Activated naive CD4-positive, alpha-beta T cell (primary cell): ENCODE measurements around the gene BAIAP2L1.

Source experiments
- DNase-seq, 4 experiments: peaks; one replicate each; lab custom pipeline; 2025; lab: John Stamatoyannopoulos, UW

BAIAP2L1 gene

DNA sequence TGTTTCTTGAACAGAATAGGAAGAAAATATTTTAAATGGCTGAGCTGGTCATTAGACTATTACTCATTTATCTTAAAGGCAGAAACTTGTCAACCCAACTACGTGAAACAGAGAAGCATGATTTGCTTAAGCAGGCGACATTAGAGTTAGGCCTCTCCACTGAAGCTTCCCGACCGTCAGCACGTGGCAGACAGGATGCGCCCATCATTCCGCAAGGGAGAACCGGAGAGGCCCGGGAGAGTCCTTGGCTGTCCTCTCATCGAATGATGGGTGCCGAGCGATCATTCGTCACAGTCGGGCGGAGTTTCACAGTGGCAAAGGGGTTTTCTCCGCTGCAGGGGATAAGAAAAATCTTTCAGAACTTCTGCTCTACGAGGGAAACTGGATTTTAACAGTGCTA is 107.6 kb downstream of the BAIAP2L1 start:
- DNase-seq: no peak

DNA sequence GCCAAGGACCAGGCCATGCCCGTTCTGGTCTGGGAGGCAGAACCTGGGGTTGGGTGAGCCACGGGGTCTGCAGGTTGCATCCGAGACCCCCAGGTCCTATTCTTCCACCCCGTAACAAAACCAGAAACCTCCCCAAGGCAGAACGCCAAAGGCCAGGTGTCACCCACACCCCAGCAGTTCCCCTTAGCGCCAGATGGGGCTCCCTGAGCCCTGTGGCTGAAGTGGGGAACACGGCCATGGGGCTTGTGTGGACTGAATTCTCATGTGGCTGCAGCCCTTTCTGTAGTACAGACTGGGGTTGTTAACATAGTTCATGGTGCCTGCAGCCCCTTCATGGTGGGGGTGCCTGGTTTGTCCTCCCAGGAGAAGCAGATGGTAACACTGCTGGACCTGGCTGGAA is 109.2 kb downstream of the BAIAP2L1 start:
- no peak for DNase-seq

DNA sequence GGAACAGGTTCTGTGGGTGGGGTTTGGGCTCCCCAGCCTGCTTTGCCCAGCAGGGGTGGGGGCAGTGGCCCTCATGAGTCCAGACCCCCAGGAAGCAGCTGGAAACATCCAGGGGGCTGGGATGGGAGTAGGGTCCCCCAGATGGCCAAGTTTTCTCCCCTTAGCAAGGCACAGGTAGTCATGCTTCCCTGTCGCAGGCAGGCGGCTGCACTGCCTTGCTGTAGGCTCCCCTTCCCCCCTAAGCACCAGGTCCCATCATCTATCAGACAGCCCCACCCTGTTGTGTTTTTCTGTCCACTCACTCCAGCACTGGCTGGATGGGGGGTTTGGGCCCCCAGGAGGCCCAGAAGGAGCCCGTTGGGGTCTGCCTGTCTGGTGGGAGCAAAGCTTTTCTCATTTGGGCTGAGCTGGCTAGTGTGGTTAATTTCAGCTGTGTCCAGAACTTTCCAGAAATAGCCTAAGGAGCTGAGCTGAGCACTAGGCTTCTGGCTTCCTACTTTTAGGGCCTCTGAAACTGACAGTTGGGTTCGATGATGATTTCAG is 111.5 kb downstream of the BAIAP2L1 start:
- no peak for DNase-seq

DNA sequence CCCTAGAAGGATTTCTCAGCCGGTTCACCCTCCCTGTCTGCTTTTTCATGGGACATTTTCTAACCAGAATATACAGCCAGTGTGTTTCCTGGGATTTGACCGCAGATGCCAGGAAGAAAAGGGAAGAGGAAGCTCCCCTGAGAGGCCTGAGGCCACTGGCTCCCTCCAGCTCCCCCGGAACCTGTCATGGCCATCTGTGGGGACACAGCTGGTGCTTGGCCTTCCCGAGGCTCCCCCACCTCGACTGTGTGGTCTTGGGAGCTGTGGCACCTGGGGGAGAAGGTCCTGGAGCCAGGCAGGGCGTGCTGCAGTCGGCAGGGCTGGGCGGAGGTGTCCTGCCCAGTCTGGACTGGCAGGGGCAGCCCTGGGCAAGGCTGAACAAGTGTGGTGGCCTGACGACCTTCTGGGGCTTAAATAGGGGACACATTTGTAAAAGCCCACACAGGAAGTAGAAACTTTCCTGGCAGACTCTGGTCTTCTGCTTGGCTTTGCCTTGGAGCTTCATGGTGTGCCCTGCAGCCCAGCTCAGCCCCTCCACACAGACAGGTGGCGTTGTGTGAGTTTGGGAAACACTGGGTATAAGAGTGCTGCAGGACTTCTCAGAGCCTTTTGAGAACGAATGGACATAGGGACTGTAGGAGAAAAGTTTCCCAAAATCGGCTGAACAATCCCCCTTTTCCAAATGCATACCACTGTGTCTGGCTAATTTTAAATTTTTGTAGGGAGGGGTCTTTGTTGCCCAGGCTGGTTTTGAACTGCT is 112.6 kb downstream of the BAIAP2L1 start:
- DNase-seq: no peak

DNA sequence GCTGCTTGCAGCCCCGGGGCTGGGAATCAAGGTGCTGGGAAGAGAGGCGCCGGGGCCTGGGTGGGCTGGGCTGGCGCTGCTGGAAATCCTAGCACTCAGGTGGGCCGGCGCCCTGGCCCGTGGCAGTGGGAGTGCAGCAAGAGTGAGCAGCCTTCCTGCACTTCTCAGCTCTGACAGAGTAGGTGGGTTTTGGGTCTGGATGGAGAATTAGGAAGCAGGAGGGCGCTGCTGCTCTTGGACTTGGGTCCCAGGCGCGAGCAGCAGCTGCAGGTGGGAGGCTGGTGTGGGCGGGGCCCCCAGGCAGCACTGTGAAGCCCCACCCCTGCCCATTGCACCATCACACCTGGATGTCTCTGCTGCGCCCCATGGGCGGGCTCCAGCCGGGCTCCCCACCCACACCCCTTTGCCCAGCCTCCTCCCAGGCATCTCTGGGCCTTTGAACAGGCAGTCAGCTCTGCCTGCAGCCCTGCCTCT is 113.4 kb downstream of the BAIAP2L1 start:
- DNase-seq: no peak

DNA sequence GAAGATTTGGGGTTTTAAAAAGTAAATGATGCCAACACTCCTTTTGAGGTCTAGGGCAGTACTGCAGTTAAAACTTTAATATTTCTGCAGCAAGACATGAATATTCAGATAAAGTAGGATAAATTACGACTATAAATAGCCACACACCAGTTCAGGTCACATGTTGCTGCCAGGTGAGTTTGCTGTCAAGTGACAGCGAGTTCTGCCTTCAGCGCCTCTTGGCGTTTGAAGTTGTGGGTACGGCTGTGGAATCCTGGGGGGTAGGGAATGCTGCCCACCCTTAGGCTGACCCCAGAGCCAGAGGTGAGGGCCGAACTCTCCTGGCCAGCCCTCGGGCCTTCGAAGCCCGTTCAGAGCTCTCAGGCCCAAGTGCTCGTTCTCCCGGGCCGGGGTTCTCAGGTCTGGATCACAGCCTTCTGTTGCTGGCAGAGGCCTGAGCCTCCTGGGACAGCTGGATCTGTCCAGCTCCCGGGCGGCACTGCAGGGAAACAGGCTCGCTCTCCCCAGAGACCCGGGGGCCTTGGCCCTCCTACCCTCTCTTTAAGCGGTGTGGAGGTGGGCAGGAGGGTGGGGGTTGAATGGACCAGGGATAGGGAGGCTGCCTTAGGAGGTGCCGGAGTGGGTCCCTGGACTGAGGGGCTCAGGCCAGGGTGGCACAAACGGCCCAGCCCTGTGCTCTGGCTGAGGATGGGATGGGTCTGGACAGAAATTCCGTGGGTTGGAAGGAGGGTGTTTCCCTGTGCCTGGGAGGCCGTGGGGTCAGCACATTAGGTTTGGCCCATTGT is 114.0 kb downstream of the BAIAP2L1 start:
- no peak for DNase-seq

DNA sequence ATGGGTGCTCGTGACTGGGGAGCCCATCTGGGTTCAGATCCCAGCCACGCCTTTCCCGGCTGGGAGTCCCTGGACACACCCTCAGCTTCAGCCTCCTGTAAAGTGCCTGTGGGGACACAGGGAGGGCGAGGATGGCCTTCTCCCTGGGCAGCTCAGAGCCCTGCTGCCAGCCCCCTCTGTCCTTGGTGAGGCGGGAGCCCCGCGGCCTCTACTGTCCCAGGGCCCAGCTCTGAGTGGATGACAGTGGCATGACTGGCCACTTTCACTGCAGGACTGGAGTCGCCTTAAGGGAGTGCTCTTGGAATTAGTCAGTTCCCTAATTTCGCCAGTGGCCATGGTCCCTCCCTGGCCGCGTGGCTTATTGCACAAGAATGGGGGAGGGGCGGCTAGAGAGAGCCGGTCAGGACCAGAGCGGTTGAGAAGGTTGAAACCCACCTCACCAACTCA is 114.8 kb downstream of the BAIAP2L1 start:
- no peak for DNase-seq

DNA sequence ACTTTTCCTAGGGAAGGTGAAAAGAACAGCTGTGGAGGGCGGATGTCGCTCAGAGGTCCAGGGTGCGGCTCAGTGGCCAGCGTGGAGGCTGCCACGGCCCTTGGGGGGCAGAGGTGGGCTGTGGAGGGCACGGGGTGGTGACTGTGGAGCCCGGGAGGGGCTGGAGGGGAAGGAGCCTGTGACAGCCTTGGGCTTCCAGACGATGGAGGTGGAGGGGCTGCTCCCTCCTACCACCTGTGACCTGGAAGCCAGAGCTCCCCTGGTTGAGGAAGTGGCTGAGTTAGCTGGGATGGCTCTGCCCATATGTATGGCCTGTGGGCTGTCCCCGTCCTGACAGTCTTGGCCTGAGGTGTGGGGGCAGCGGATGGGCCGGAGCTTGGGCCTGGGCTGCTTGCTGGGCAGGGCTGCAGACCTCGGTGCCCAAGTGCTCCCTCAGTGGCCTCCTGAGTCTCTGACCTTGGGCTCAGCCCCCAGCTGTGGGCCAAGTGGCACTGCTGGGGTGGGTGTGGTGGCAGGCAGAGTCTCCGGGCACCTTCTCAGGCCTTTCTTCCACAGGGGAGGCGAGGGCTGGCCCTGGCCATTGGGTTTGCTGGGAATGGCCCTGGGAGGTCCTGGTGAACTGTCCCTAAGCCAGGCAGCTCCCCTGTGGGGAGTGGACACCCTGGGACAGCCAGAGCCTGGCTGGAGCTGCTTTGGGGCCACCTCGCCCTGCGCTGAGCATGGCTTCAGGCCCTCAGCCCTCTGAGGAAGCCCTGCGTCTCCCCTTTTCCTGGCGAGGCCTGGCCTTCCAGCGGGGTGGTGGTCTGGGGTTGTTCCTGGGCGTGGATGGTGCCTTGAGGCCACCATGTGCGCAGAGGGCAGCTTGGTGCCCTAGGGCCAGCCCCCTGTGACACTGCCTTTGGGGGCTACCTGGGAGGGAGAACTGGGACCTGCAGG is 115.5 kb downstream of the BAIAP2L1 start:
- no peak for DNase-seq

DNA sequence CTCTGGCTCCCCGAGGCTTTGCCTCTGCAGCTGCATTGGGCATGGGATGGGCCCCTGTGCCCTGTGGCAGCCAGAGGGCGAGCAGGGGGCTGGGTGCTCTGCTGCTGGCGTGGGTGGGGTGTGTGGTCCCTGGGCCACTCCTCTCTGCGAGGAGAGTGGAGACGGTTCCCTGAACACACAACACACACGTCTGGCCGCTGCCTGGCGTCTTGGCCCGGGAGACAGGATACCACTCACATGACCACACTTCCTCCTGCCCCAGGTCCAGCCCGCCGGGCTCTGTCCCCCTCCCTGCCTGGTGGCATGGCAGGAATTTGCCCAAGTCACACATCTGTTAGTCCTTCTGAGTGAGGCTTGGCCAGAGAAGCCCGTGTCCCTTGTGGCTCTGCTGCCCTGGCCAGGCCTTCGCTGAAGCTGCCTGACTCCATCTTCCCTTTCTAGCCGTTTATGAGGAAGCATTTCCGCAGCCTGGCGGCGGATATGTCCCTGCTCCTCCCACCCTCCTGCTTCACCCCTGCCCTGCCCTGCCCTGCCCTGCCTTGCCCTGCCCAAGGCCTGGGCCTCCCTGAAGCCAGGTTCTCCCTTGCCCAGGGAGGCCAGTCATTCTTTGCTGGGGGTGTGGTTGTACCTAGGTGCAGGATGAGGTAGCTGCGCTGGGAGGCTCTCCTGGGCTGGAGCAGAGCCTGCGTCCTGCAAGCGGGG is 116.4 kb downstream of the BAIAP2L1 start:
- no peak for DNase-seq

DNA sequence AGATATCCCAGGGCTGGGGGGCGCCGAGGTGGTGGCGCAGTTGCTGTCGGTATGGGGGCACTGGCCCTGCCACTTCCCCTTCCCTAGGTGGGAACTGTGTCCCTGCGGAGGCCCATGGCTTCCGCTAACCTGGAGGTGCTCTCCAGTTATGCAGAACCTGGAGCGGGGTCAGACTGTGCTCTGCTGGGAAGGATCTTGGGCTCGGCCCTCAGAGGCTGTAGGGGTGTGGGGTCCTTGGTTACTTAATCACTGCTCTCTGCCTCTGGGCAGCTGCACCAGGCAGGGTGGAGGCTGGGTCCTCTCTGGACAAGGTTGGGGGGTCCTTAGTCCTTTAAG is 117.0 kb downstream of the BAIAP2L1 start:
- DNase-seq: no peak

DNA sequence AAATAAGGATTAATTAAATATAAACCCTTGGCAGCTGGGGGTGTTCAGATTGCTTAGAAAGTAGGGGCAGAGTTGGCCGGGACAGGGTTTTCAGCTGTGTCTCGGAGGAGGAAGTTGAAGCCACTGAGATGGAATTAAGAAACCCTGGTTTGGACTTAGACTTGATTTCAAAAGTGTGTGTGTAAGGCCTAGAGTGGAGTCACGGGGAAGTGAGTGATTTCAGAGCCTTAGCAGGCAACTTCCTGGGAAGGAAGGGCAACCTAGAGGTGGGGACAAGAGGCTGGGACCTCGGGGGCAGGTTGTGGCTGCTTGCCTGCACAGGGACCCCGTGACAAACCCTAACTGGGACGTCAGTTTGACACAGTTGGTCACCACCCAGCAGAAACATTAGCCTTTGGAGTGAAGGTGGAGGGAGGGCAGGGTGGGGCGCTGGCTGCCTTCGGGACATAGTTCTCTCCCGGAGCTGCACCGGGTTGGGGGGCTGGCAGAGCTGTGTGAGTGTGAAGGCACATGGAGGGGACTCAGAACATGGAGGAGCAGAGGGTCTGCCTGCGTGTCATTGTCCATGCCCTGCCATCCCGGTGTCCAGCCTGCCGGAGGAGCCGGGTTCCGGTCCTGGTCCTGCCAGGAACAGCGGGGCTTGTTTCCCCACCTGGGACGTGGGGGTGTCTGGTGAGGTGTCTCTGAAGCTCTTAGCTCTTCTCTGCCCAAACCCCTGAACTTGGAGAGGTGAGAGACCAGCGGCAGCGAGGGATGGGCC is 117.6 kb downstream of the BAIAP2L1 start:
- no peak for DNase-seq

DNA sequence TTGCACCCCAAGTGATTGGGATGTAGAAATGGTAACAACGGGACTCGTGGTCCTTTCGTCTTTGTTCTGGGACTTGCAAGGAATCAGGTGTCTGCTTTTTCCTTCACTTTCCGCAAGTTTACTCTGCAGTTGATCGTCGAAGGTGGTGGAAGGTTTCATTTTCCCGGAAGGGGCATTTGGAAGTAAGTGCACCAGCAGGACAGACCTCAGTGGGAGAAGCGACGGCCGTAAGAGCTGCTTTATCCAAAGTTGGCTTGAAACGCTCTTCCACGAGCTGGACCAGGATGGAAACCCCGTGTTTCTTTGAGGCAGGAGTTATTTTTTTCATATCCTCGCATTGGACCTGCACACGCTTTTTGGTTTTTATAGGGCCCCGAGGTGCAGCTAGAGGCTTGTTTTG is 118.2 kb downstream of the BAIAP2L1 start:
- no peak for DNase-seq

DNA sequence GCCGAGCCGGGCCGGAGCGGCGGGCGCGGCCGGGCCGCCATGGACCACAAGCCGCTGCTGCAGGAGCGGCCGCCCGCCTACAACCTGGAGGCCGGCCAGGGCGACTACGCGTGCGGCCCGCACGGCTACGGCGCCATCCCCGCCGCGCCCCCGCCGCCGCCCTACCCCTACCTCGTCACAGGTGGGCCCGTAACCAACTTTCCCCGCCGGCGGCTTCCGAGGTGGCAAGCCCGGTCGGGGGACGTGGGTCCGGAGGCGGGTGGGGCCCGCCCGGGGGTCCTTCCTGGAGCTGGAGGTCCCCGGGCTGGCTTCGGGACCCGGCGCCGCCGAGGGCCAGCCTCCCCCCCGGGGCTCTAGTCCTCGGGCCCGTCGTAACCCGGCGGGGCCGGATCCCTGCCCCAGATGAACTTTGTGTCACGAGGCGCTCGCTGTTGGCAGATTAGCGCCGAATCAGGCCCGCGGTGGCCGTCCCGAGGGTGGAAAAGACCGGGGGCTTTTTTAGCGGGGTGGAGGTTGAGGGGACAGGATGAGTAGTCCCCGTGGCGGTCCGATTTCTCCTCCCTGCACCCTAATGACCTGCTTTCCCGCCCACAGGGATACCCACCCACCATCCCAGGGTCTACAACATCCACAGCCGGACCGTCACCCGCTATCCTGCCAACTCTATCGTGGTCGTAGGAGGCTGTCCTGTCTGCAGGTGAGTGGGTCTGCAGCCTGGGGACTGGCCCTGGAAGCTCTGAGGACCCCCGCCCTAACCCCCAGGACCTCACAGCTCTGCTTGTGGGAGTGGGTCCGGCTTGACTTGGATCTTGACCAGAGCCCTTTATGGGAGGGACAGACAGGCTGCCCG is 118.9 kb downstream of the BAIAP2L1 start:
- DNase-seq: peak in 2 of 4 experiments; percentile 25 to 39

DNA sequence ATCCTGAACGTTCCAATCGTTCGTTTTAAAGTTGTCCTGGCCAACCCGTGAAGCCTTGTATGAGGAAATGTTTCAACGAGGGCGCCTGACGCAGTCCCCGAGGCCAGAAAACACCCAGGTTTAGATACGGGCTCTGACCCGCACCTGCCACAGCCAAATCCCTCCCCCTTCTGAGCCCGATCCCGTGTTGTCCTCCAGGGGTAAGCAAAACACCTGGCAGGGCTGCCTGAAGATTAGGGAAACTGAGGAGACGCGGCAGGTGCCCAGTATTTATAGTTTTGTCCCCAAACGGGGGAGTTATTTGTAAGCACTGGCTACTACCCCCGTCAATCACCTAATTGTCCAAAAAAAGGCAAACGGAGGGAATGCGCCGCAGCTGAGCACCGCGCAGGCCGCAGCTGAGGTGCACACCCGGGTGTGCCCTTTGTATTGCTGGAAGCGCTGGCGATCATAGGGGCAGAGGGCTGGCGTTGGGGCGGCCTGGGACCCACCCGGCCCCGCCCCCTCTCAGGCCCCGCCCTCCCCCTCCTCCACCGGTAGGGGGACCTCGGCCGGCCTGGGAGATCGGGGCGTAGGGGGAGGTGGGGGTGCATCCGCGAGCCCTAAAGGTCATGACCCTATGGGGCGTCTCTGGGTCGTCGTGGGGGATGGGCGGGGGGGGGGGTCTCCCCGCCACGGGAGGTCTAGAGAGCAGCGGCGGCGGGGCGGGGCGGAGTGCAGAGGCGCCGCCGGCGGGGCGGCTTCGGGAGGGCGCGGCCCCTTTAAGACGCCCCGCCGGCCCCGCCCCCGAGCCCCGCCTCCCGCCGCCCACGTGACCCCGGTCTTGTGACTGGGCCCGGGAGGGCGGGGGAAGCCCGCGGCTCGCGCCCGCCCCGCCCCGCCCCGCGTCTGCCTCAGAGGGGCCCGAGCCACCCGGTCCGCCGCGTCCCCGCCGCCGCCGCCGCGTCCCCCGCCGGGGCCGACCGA is 119.8 kb downstream of the BAIAP2L1 start, which contains the start of gene BRI3:
Gene BRI3 (plus strand): TSS at position 896 of the 966 bp plus-strand sequence. CDS start 110 bp downstream, outside the sequence.
- DNase-seq: peak; percentile 74 to 98 (median 86)

DNA sequence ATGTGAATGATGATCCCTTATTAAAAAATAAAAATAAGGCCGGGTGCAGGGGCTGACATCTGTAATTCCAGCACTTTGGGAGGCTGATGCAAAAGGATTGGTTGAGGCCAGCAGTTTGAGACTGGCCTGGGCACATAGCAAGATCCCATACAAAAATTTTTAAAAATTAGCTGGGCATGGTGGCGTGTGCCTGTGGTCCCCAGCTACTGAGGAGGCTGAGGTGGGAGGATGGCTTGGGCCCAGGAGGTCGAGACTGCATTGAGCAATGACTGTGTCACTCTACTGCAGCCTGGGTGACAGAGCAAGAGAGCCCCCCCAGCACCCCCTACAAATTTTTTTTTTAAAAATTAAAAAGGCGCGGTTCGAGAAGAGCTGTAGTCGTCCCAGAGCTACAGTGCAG is 120.6 kb downstream of the BAIAP2L1 start:
- DNase-seq: no peak

DNA sequence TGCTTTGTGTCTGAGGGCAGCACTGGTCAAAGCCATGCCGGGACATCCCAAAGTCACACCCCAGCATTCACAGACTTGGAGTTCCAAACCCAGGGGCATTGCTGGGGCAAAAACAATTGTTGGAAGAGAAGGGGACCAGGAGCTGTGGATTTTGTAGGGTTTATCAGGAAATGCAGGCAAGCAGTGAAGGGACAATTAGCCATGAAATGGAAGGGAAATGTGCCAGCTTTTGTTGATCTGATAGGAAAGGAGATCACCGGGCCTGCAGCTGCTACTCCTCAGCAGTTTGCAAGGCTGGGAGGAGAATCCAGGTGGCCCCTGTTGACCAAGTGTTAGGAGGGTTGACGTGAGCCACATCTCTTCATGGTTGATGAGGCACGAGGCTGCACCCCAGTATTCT is 122.0 kb downstream of the BAIAP2L1 start:
- no peak for DNase-seq

DNA sequence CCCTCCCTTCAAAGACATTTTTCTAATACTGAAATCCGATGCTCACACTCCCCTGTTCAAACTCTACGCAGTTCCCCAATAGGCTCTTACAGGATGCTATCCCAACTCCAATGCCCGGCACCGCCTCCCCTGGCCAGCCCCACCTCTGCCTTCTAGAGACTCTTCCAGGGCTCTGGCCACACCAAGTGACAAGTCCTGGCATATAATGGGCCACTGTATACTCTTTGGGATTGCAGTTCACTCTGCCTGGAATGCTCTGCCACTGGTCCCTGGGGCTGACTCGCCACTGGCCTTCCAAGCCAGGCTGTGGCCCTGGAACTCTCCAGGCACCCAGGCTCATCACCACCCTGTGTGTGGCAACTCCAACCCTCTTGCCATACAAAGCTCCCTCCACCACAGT is 122.5 kb downstream of the BAIAP2L1 start:
- DNase-seq: no peak

DNA sequence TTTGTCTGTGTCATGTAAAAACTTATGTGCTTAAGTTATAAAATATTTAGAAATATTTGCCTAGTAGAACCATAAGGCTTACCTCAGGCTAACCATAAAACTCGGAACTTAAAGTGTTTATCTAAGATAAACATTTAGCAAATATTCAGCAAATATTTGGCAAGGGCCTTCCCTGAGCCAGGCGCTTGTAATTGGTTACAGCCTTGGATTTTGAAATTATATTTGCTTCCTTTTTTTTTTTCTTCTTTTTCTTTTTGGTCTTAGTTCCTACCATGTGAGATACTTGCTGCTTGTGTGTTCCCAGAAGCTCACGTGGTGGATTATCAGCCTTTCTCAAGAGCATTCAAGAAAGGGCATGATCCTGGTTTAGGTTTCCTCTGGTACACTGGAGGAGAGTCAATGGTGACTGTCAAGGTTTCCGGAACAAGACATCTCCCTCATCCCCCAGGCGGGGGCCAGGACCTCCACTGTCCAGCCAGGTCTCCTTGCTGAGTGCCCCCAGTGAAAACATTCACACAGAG is 124.6 kb downstream of the BAIAP2L1 start:
- no peak for DNase-seq
